SK-N-SH treated with all-trans-retinoic acid at 6 μM for 48 hours (cell line): Measurements from ENCODE around the gene CDKN2A.

Experiments used
- ATAC-seq: fragments of 200-7000 bp; cut with Tn5 transposase; 3 replicates; pipeline ENCODE4 v1.9.1; 2020; ENCODE audit warnings: mild to moderate bottlenecking, moderate library complexity
- ARNTL ChIP-seq: fragments of 450-650 bp; formaldehyde crosslinking; IDR thresholded peaks from 2 replicates; pipeline ENCODE4 v1.5.0; 2020; ENCODE audit warnings: low read depth, mild to moderate bottlenecking, moderate library complexity, borderline replicate concordance
- BACH2 ChIP-seq: fragments of 250-450 bp; sonication (Bioruptor Pico); IDR thresholded peaks from 2 replicates; pipeline ENCODE4 v1.9.0; 2021; ENCODE audit warnings: mild to moderate bottlenecking, borderline replicate concordance
- CSDC2 ChIP-seq: fragments of 250-450 bp; sonication (Bioruptor Pico); IDR thresholded peaks from 2 replicates; pipeline ENCODE4 v1.5.0; 2020; ENCODE audit warnings: mild to moderate bottlenecking, moderate library complexity
- ESRRG ChIP-seq: fragments of 250-450 bp; sonication (Bioruptor Pico); IDR thresholded peaks from 2 replicates; pipeline ENCODE4 v1.6.1; 2021; ENCODE audit warnings: mild to moderate bottlenecking
- GLIS3 ChIP-seq: fragments of 250-450 bp; sonication (Bioruptor Pico); IDR thresholded peaks from 2 replicates; pipeline ENCODE4 v1.5.0; 2020; ENCODE audit warnings: mild to moderate bottlenecking, moderate library complexity
- ISL1 ChIP-seq: fragments of 250-450 bp; sonication (Bioruptor Pico); IDR thresholded peaks from 2 replicates; pipeline ENCODE4 v2.1.2; 2022; ENCODE audit warnings: mild to moderate bottlenecking, moderate library complexity
- OSR1 ChIP-seq: fragments of 250-450 bp; sonication (Bioruptor Pico); IDR thresholded peaks from 2 replicates; pipeline ENCODE4 v1.8.0; 2022; ENCODE audit warnings: moderate library complexity, mild to moderate bottlenecking, inconsistent platforms
- PATZ1 ChIP-seq: fragments of 250-450 bp; sonication (Bioruptor Pico); IDR thresholded peaks from 2 replicates; pipeline ENCODE4 v1.8.0; 2020; ENCODE audit warnings: mild to moderate bottlenecking, moderate library complexity, borderline replicate concordance
- POU6F1 ChIP-seq: fragments of 250-450 bp; sonication (Bioruptor Pico); IDR thresholded peaks from 2 replicates; pipeline ENCODE4 v1.8.0; 2021; ENCODE audit warnings: low read depth, mild to moderate bottlenecking, moderate library complexity, borderline replicate concordance
- PPARA ChIP-seq: fragments of 250-450 bp; sonication (Bioruptor Pico); IDR thresholded peaks from 2 replicates; pipeline ENCODE4 v1.5.0; 2020; ENCODE audit warnings: mild to moderate bottlenecking, borderline replicate concordance
- RARB ChIP-seq: fragments of 250-450 bp; sonication (Bioruptor Pico); IDR thresholded peaks from 2 replicates; pipeline ENCODE4 v1.8.0; 2021; ENCODE audit warnings: mild to moderate bottlenecking, moderate library complexity
- SNAI2 ChIP-seq: fragments of 250-450 bp; sonication (Bioruptor Pico); IDR thresholded peaks from 2 replicates; pipeline ENCODE4 v1.5.0; 2020; ENCODE audit warnings: mild to moderate bottlenecking, moderate library complexity
- TCF4 ChIP-seq: fragments of 250-450 bp; sonication (Bioruptor Pico); IDR thresholded peaks from 2 replicates; pipeline ENCODE4 v1.8.0; 2021; ENCODE audit warnings: mild to moderate bottlenecking, moderate library complexity, borderline replicate concordance
- ZC3H10 ChIP-seq: fragments of 250-450 bp; sonication (Bioruptor Pico); IDR thresholded peaks from 2 replicates; pipeline ENCODE4 v1.5.1; 2021; ENCODE audit warnings: mild to moderate bottlenecking, moderate library complexity
- ZFP3 ChIP-seq: fragments of 250-450 bp; sonication (Bioruptor Pico); IDR thresholded peaks from 2 replicates; pipeline ENCODE4 v1.5.0; 2020; ENCODE audit warnings: mild to moderate bottlenecking, moderate library complexity
- ZFP30 ChIP-seq: fragments of 450-650 bp; formaldehyde crosslinking; IDR thresholded peaks from 2 replicates; pipeline ENCODE4 v1.5.0; 2022; ENCODE audit warnings: mild to moderate bottlenecking, moderate library complexity
- ZNF565 ChIP-seq: fragments of 450-650 bp; formaldehyde crosslinking; conservative IDR thresholded peaks from 2 replicates; pipeline ENCODE4 v1.5.0; 2020; ENCODE audit warnings: low read depth, mild to moderate bottlenecking, moderate library complexity
- ZNF70 ChIP-seq: fragments of 450-650 bp; formaldehyde crosslinking; IDR thresholded peaks from 2 replicates; pipeline ENCODE4 v1.5.0; 2020; ENCODE audit warnings: mild to moderate bottlenecking, moderate library complexity
- ZNF8 ChIP-seq: fragments of 450-650 bp; formaldehyde crosslinking; IDR thresholded peaks from 2 replicates; pipeline ENCODE4 v1.5.0; 2020; ENCODE audit warnings: mild to moderate bottlenecking, moderate library complexity
- TF ChIP-seq, protein P1 (sequence below): fragments of 250-450 bp; sonication (Bioruptor Pico); IDR thresholded peaks from 2 replicates; pipeline ENCODE4 v1.5.1; 2021; ENCODE audit warnings: mild to moderate bottlenecking, moderate library complexity
- TF ChIP-seq, protein P2 (sequence below): fragments of 250-450 bp; sonication (Bioruptor Pico); IDR thresholded peaks from 2 replicates; pipeline ENCODE4 v1.5.0; 2020; ENCODE audit warnings: mild to moderate bottlenecking, moderate library complexity

CDKN2A gene

GRCh38 chr9:22030101-22030598 lies 36.0 kb upstream of the CDKN2A start:
- peak; percentile 30; the same call in 1 of the 3 replicates for ATAC-seq
- TF ChIP-seq BACH2 (CRISPR knock-in tag): no peak
- TF ChIP-seq ZNF8 (CRISPR knock-in tag): no peak
- no peak for TF ChIP-seq GLIS3 (CRISPR knock-in tag)
- no peak for TF ChIP-seq ZFP3
- TF ChIP-seq, protein P1, sequence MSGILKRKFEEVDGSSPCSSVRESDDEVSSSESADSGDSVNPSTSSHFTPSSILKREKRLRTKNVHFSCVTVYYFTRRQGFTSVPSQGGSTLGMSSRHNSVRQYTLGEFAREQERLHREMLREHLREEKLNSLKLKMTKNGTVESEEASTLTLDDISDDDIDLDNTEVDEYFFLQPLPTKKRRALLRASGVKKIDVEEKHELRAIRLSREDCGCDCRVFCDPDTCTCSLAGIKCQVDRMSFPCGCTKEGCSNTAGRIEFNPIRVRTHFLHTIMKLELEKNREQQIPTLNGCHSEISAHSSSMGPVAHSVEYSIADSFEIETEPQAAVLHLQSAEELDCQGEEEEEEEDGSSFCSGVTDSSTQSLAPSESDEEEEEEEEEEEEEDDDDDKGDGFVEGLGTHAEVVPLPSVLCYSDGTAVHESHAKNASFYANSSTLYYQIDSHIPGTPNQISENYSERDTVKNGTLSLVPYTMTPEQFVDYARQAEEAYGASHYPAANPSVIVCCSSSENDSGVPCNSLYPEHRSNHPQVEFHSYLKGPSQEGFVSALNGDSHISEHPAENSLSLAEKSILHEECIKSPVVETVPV (CRISPR knock-in tag): no peak
- TF ChIP-seq POU6F1 (CRISPR knock-in tag): no peak
- no peak for TF ChIP-seq SNAI2 (CRISPR knock-in tag)

DNA sequence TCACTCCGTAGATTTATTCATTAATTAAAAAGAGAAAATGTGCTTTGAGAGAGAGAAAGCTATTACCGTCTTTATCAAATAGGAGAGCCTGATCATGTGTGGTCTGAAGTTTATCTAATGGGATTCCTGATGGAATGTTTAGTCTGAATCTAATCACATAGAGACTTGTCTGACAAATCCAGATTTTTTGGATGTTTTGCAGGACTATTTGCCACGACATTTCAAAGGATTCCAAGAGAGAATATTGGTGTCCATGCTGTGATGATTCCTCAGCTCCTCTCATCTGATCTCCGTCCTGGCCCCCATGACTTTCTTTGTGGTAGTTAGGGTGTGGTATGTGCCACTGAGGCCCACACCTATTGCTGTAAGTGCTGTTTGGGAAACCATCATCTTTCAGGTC lies 35.0 kb upstream of the CDKN2A start:
- TF ChIP-seq ZC3H10 (no peak), PATZ1 (no peak), ZNF8 (CRISPR knock-in tag) (no peak), ZFP3 (no peak), CSDC2 (CRISPR knock-in tag) (no peak)
- TF ChIP-seq, protein P1 (CRISPR knock-in tag): no peak
- TF ChIP-seq, all 23 proteins: peak for 0
- no peak for ATAC-seq

DNA sequence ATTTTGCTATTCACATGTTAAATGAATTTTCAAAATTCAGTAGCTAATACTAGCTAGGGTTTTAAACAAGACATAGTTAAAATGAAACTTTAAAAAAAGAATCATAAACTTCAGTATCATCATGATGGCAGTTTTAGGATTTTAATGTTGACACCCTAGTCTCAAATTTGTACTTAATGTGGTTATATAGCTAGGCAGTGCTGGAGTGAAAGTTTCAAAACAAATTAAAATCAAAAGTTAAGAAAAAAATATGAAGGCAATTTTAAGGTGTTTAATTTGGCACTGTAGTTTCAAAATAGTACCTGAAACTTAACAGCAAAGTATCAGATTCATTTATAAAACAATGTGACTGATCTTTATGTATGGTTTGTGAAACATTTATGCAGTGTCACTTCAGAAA lies 34.2 kb upstream of the CDKN2A start:
- no peak for ATAC-seq
- no peak for TF ChIP-seq ZFP3
- no peak for TF ChIP-seq CSDC2 (CRISPR knock-in tag)
- TF ChIP-seq, protein P1 (CRISPR knock-in tag): no peak
- TF ChIP-seq BACH2 (CRISPR knock-in tag): no peak
- no peak for TF ChIP-seq ZNF70 (CRISPR knock-in tag)
- no peak for TF ChIP-seq POU6F1 (CRISPR knock-in tag)
- no peak for TF ChIP-seq TCF4 (CRISPR knock-in tag)
- TF ChIP-seq ZNF8 (CRISPR knock-in tag): no peak

GRCh38 chr9:22026696-22027095 lies 32.5 kb upstream of the CDKN2A start:
- ATAC-seq: no peak
- no peak for TF ChIP-seq OSR1
- no peak for TF ChIP-seq BACH2 (CRISPR knock-in tag)
- TF ChIP-seq ZFP3: no peak
- no peak for TF ChIP-seq PPARA (CRISPR knock-in tag)
- no peak for TF ChIP-seq RARB (CRISPR knock-in tag)
- TF ChIP-seq ARNTL (CRISPR knock-in tag): no peak
- TF ChIP-seq ZC3H10: no peak
- no peak for TF ChIP-seq ESRRG (CRISPR knock-in tag)
- no peak for TF ChIP-seq ZFP30 (CRISPR knock-in tag)
- TF ChIP-seq ZNF565 (CRISPR knock-in tag): no peak
- TF ChIP-seq SNAI2 (CRISPR knock-in tag): no peak
- TF ChIP-seq, protein P2, sequence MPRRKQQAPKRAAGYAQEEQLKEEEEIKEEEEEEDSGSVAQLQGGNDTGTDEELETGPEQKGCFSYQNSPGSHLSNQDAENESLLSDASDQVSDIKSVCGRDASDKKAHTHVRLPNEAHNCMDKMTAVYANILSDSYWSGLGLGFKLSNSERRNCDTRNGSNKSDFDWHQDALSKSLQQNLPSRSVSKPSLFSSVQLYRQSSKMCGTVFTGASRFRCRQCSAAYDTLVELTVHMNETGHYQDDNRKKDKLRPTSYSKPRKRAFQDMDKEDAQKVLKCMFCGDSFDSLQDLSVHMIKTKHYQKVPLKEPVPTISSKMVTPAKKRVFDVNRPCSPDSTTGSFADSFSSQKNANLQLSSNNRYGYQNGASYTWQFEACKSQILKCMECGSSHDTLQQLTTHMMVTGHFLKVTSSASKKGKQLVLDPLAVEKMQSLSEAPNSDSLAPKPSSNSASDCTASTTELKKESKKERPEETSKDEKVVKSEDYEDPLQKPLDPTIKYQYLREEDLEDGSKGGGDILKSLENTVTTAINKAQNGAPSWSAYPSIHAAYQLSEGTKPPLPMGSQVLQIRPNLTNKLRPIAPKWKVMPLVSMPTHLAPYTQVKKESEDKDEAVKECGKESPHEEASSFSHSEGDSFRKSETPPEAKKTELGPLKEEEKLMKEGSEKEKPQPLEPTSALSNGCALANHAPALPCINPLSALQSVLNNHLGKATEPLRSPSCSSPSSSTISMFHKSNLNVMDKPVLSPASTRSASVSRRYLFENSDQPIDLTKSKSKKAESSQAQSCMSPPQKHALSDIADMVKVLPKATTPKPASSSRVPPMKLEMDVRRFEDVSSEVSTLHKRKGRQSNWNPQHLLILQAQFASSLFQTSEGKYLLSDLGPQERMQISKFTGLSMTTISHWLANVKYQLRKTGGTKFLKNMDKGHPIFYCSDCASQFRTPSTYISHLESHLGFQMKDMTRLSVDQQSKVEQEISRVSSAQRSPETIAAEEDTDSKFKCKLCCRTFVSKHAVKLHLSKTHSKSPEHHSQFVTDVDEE: no peak
- no peak for TF ChIP-seq ZNF70 (CRISPR knock-in tag)
- TF ChIP-seq PATZ1: no peak
- no peak for TF ChIP-seq ISL1 (CRISPR knock-in tag)
- TF ChIP-seq ZNF8 (CRISPR knock-in tag): no peak
